GM19351 (cell line): Measurements from ENCODE around the gene AK3.
"Not testable (repeated sequence)": the region's sequence is repeated elsewhere in the genome, so short reads cannot be mapped to it uniquely, and the experiment has no call there.

ENCODE experiments used
- ATAC-seq: cut with Tn5 transposase; IDR thresholded peaks from one replicate; pipeline ENCODE4 v1.9.1; 2021; ENCODE audit warnings: mild to moderate bottlenecking, moderate library complexity; ENCODE audit not compliant: unreplicated experiment

The AK3 gene

GRCh38 chr9:4669890-4670289 lies 71.1 kb downstream of the AK3 start:
- ATAC-seq, result no peak

- ATAC-seq, result no peak
Observed at GRCh38 chr9:4668604-4669003, 72.4 kb downstream of the AK3 start.

GRCh38 chr9:4667681-4668080 lies 73.3 kb downstream of the AK3 start:
- ATAC-seq, result no peak

DNA sequence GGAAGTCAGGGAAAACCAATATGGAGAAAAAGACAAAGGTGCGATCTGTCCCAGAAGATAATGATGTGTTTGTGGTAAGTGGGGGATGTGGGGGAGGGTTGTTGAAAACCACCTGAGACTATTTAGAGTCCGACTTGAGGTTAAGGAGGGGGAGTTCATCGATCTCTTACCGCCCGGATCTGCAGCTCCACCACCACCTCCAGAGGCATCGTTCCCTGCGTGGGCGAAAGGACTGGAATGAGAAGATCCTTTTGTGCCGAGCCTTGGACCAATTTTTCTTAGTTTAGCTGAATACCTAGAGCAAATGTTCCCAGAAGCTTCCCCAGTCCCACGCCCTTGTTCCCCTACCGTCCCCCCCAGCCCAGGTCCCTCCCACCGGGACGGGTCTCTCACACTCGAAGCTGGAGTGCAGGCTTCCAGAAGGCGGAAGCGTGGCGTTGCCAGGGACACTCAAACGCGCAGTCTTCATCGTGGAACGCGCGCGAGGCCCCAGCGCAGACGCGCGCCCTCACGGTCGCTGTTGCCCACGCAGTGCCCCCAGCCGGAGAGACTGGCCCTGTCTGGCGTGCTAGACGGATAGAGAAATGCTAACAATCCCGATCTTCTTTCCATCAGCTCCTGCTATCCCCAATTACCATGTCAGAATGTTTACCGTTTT lies 74.8 kb downstream of the AK3 start, which contains the start of gene SPATA6L:
Gene SPATA6L (minus strand): TSS at position 439 of the 658 bp plus-strand sequence. CDS start 230 bp downstream, at position 209.
- peak; percentile 38 for ATAC-seq

- no peak for ATAC-seq
Observed at GRCh38 chr9:4665357-4665756, 75.6 kb downstream of the AK3 start.

GRCh38 chr9:4663956-4664355 lies 77.0 kb downstream of the AK3 start:
- no peak for ATAC-seq

DNA sequence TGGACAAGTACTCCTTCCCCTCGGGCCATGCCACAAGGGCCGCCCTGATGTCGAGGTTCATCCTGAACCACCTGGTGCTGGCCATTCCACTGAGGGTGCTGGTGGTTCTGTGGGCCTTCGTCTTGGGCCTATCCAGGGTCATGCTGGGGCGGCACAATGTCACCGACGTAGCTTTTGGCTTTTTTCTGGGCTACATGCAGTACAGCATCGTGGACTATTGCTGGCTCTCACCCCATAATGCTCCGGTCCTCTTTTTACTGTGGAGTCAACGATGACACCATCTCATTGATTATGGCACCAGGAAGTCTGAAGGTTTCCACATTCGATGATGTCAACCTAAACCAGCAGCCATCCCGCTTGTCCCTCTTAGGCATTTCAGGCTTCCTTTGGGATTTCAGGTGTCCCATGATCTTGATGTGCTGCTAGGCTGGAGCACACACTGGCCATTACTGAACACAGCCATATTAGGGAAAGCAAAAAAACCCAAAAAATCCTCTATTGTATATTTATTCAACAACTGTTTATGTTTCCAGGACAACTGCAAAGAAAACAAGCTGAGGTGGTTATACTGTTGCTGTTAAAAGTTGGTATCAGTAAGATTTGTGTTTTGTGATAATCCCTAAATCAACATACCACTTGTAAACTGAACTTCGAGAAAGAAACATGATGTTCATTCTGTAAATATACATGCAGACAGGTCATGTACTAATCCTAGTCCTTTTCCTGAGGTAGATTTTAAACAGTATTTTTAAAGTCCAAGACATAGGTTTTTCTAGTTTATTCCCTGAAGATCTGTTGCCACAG lies 77.8 kb downstream of the AK3 start:
- no peak for ATAC-seq

- peak; percentile 67 for ATAC-seq
Observed at GRCh38 chr9:4662108-4662988, 78.7 kb downstream of the AK3 start, which contains the start of gene PLPP6. TSS of gene PLPP6 (plus strand) at chr9:4662294. CDS start at chr9:4662376, 82 bp downstream.

DNA sequence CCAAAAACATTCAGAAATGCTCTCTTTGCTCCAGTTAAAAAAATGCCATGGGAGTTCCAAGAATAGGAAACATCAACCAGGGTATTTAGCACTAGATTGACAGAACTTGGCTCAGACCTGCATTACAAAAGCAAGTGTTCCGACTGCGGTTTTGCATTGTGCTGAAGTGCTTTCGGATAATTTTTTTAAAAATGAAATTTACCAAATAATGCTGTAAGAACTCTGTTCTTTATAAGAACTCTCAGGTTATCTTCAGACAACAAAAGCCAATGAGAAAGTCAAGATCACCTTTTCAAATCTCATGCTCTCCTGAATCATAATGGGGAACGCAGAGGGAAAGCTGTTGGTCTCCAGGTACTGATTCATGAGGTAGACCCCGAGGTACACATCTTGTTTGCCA lies 79.4 kb downstream of the AK3 start:
- ATAC-seq, result no peak

GRCh38 chr9:4661165-4661564 lies 79.8 kb downstream of the AK3 start:
- ATAC-seq, result no peak

DNA sequence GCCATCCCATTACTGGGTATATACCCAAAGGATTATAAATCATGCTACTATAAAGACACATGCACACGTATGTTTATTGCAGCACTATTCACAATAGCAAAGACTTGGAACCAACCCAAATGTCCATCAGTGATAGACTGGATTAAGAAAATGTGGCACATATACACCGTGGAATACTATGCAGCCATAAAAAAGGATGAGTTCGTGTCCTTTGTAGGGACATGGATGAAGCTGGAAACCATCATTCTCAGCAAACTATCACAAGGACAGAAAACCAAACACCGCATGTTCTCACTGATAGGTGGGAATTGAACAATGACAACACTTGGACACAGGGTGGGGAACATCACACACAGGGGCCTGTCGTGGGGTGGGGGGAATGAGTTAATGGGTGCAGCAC lies 80.3 kb downstream of the AK3 start:
- not testable (repeated sequence) for ATAC-seq
